HEK293 (cell line): ENCODE data around the gene SIX4.

Experiments used
- CTCF ChIA-PET: fragments of 350-600 bp; formaldehyde crosslinking; extraction: SDS; loops from one replicate; lab custom pipeline; 2021; ENCODE audit warnings: antibody characterized with exemption; lab: Yijun Ruan, JAX
- POLR2A ChIA-PET: fragments of 300-600 bp; formaldehyde crosslinking; extraction: SDS; loops from one replicate; lab custom pipeline; 2020; ENCODE audit warnings: antibody characterized with exemption, inconsistent platforms; lab: Yijun Ruan, JAX
- H3K27ac ChIP-seq: fragments of 200-500 bp; sonication (Bioruptor generic); 2 replicates; pipeline ENCODE4 v1.5.1; 2014; ENCODE audit warnings: low read depth, low read length, control low read depth, inconsistent platforms; ENCODE audit errors: extremely low read depth
- H3K36me3 ChIP-seq, 2 experiments: fragments of 200-500 bp in 1 of 2; sonication (Bioruptor generic) in 1 of 2; 1 replicate in 1 of 2; 2 replicates in 1 of 2; pipeline ENCODE4 v1.5.1; 2014 to 2017; ENCODE audit warnings: inconsistent platforms in 2 of 2, low read length in 2 of 2; ENCODE audit not compliant: control insufficient read depth in 2 of 2, insufficient read depth in 1 of 2
- H3K4me1 ChIP-seq: fragments of 200-500 bp; sonication (Bioruptor generic); 2 replicates; pipeline ENCODE4 v1.5.1; 2014; ENCODE audit warnings: mild to moderate bottlenecking, low read length, inconsistent platforms; ENCODE audit not compliant: control insufficient read depth, insufficient read depth
- H3K4me3 ChIP-seq: 2 replicates; pipeline ENCODE4 v1.5.1; 2011; ENCODE audit warnings: low read depth, mild to moderate bottlenecking, control low read depth, low read length, moderate library complexity
- H3K9me3 ChIP-seq: fragments of 200-500 bp; sonication (Bioruptor generic); 2 replicates; pipeline ENCODE4 v1.5.1; 2014; ENCODE audit warnings: low read depth, low read length, inconsistent platforms; ENCODE audit not compliant: control insufficient read depth, insufficient read depth
- WT1 ChIP-seq: fragments of 450-650 bp; formaldehyde crosslinking; IDR thresholded peaks from 2 replicates; pipeline ENCODE4 v1.5.1; 2016; ENCODE audit warnings: missing biosample characterization, missing genetic modification characterization
- ZNF394 ChIP-seq: fragments of 450-650 bp; formaldehyde crosslinking; IDR thresholded peaks from 2 replicates; pipeline ENCODE4 v1.5.1; 2016; ENCODE audit warnings: missing biosample characterization, missing genetic modification characterization, mild to moderate bottlenecking, moderate library complexity, borderline replicate concordance
- ZNF701 ChIP-seq: fragments of 450-650 bp; formaldehyde crosslinking; IDR thresholded peaks from 2 replicates; pipeline ENCODE4 v1.5.1; 2016; ENCODE audit warnings: missing biosample characterization, missing genetic modification characterization

SIX4 gene

GRCh38 chr14:60662982-60663381 lies 61.2 kb downstream of the SIX4 start (continued):
- no peak for TF ChIP-seq ZNF394 (tag by site-specific recombination)

GRCh38 chr14:60661721-60662120 lies 62.4 kb downstream of the SIX4 start:
- Histone ChIP-seq H3K4me1 (peaks cover 19% of the 10 kb centered on the region), H3K9me3 (no peaks in the 10 kb centered on the region), H3K36me3 (no peaks in the 10 kb centered on the region), H3K27ac (no peak overlapping the region), H3K4me3 (no peak overlapping the region)
- ChIA-PET CTCF (no interaction called here), POLR2A (no interaction called here)
- TF ChIP-seq ZNF701 (tag by site-specific recombination) (no peak), WT1 (tag by site-specific recombination) (peak; percentile 29; the same call in 1 of the 2 replicates)
